Activated effector memory CD4-positive, alpha-beta T cell treated with Interleukin-2 at 50 U/mL for 16 hours (primary cell): Measurements from ENCODE around the gene PLSCR4.

Experiments
- DNase-seq: peaks from one replicate; pipeline ENCODE4 v3.0.0-alpha.2; 2020

Gene PLSCR4

DNA sequence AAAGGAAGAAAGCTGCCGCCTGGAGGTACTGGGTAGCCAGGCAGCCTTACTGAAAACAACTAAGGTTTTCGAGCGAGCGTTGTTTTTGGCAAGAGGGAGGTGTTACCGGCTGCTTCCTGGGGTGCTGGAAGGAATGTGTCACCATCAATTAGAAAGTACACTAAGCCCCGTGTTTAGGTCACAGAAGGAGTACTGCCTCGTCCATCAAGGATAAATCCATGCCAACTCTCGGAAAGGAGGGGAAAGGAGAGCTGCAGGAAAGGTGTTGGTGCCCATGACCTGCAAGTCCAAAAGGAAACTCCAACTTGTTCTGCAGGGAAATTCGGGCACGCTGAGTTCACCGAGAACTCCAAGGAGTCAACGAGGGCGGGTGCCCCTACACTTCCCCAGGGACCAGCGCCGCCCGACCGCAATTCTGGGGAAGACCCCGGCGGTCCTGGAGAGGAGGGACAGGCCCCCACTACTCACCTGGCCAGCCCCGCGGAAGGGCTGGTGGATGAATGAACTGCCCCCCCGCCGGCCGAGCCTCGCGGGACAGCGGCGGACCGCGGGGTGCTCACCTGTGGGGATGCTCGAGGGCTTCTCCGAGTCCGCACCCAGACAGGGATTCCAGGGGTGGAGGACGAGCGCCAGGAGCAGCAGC, 90.5 kb downstream of the PLSCR4 start:
- DNase-seq, result no peak

DNA sequence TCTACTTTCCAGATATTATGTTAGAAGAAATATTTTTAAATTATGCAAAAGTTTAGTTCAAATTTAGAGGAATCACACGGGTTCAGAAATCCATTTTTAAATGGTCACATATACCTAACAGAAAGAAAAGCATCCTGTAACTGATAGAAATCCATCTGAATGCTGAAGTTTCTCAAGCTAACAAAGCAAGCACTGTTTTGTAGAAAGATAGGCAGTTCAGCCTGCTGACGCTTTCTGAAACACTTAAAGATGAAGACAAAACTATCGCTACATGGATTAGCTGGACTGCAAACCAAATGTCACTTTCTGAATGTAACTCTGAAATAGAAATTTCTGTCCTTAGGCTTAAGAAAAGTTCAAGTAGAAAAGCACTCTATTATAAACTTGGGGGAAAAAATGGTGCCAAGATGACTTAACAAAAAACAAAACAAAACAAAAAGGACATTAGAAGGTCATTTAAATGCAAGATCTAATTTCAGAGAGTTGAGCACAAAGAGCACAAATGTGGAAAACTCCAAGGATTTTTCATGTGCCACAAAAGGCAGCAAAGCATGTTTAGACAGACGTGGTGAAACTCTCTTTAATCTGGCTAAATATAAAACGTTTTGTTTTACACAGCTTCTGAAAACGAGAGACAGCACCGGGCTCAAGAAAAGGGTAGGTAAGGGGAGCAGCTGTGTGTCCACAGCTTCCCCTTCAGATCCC, 91.1 kb downstream of the PLSCR4 start:
- DNase-seq, result no peak

DNA sequence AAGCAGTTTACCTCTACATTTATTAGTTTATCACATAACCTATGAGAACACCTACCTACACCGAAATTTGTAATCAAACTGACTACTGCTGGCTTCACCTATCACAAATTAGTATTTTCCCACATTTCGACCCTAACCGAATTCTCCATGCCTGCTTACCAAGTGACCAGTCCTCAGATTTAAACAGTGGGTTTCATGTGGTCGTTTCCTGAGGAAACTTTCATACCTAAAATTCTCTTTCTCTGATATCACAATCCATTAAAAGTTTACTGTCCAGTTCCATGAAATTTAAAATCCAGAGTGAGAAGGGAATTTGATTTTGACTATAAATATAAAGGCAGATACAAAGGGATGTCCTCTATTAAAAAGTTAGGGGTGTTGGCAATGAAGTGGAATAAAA, 91.9 kb downstream of the PLSCR4 start:
- no peak for DNase-seq

DNA sequence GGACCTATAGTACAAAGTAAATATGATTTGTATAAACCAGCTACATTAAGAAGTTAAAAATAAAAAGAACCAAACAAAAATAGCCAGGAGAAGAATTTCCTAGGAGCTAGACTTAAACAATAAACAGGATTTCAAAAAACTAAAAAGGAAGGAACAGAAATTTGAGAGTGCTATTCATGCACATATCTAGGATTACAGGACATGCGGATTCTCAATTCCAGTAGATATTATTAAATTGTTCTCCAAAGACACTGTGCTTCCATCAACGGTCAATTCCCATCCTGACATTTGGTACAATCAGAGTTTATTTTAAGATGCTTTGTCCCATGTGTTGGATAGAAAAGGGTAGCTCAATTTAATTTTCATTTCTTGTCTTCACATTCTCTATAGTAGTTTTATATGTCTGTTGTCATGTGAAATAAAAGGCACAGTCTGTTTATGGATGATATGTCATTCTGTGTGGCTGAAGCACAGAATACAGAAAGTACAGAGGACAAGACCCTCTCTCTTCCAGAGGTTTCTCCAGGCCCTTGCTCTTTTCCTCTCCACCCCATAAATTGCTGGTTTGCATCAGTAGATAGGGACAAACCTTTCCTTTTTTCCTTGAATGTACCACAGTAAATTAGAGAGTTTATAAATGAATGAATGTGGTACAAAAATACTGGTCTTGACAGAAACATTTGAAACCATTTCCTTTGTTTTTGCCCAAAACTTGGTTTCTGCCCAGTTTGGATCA, 93.4 kb downstream of the PLSCR4 start:
- no peak for DNase-seq

DNA sequence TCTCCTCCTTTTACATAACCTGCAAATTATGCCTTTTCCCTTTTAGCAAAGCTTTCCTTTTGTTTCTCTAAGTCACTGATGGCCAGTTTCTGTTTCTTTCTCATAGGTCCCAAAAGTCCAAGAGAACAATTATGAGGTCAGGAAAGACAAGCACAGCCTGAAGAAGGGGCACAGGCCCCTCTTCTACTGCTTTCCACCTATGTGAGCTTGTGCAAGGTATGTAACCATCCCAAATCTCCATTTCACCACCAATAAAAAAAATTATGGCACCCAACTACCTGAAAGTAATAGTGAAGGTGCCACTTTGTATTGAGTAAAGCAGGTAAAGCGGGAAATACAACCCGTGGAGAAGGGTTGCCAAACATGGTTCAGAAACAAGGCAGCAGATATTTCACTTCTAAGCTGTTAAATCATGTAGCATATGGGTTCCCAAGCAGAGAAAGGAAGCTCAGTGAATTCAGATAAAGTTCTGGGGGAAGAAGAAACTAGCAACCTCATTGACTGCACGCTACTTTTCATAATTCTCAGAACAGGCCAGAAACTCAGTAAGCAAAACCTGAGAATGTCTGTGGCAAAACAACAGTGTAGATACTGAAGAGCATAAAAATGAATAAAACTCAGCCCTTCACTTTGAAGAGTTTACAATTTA, 94.1 kb downstream of the PLSCR4 start:
- DNase-seq, result no peak

DNA sequence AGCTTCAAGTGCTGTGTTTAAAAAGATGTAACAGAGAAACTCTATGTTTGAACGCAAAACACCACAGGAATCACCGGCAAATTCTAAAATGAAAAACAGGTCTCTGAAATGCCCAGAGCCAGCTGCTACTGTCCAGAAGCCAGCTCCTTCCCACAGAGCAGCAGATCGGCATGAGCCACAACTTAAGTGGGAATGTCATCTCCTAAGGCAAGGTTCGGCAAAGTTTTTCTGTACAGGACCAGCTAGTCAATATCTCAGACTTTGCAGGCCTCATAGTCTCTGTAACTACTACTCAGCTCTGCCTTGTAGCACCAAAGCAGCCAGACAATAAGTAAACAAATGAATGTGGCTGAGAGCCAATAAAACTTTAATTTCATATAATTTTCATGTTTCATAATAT, 94.8 kb downstream of the PLSCR4 start:
- no peak for DNase-seq

DNA sequence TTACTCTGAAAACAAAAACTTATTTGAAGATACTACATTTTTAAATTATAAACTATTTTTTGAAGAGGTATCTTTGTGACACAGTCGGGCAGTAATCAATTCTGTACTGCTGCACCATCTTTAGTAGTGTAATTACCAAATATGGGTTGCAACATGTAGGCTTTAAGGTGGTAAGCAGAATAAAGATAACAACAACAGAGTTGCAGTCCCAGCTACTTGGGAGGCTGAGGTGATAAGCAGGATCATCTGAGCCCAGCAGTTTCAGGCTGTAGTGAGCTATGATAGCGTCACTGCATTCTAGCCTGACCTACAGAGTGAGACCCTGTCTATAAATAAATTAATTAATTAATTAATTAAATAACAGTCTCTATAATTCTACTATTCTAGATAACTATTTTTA, 95.9 kb downstream of the PLSCR4 start:
- no peak for DNase-seq

DNA sequence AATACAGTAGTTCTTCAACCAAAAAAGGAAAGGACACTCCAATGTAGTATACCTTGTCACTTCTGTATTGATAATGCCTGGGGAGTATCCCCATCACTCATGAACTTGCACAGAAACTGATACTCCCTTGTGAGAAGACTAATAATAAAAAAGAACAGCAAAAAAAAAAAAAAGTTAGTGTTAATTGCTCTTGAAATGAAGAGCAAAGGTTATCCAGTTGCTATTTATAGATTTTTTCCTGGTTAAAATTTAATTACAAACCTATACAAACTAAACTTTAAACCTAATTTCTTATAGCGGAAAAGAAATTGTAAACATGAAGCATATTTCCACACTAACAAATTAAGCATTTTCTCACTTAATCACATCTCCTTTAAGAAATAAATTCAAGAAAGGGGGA, 96.6 kb downstream of the PLSCR4 start:
- DNase-seq, result no peak

DNA sequence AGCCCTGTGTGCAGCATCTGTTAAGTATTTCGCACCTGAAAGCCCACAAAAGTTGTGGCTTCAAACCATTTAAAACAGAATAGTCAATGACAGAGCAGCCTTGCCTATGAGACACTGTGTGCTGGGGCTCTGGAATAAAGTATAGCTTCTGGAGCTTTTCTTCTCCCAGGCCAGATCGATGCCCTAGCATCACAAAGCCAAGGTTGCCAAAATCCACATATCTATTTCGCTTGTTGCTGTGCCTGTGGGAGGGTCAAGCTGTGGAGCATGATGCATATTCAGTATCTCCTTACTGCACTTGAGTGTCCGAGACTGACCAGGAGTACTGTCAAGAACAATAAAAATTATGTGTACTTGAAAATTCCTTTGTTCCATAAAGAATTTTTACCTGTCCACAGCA, 97.5 kb downstream of the PLSCR4 start:
- DNase-seq, result no peak

DNA sequence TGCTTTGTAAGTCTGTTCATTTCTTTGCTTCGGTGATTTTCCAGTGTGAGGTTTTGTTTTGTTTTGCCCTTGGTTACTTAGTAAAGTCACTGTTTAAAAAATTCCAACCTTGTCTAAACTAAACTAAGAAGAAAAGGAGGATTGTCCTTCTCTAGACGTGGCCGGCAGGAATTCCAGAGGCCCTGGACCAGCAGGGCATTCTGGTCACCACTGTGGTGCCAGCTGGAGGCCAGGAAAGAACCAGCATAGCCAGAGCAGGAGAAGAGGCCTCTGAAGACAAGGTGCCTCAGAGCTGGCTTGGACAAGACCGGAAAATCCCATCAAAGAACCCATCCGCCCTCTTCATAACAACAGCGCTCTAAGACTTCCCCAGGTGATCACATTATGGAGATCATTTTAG, 98.1 kb downstream of the PLSCR4 start:
- no peak for DNase-seq

DNA sequence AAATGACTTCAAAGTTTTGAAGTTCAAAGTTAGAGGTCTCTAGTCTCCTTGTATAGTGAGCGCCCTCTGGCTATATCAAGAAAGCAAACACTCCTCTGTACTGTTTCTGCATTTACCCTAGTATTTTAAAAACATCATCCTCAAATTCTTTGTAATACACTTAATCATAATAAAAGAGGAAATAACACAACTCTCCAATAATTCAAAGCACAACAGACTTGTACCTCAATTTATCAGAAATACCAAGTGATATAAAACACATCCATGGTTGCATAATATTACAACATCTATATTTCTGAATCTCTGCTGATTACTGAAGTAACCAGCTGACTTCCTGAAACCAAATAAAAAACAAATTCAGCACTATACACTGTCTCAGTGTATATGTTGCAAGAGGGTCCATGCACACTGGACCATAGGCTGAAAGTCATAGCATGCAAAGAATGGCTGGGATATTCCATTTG, 102.4 kb downstream of the PLSCR4 start:
- no peak for DNase-seq

DNA sequence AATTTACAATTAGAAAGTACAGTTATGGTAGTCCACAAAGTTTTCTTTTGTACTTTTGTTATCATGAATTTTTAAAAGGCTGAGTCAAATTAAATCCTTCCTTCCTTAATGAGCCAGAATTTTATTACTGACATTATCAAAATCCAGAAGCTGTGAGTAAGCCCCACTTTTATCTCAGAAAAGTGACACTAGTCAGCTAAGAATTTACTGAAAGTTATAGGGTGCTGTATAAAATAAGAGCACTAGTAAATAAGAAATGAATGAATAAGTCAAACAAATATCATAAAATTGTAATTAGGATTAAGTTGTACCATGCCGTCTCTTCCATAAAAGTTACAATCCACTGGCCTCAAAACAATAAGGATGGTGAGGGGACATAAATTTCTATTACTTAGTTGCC, 105.3 kb downstream of the PLSCR4 start:
- no peak for DNase-seq

DNA sequence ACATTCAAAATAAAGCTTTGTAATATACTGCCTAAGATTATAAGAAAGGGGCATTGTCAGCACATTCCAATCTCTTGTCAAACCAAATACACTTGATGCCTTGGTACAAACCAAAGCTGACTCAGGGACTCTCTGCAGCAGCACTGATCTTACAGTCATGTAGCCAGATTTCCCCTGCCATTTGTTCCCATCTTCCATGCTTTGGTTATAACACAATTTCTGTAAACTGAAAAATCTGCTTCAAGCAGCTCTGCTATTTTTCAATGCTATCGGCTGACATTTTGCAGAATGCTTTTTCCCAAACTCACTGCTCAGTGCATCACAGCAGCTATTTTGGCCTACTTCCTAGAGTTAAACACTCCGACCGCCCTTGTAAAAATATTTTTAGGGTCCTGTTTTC, 108.1 kb downstream of the PLSCR4 start:
- no peak for DNase-seq
